Heart left ventricle (tissue), 16 donors: ENCODE measurements around the gene DGKB. TPM values are rescaled to one million over a fixed set of nuclear protein-coding genes. Genes with fewer than 3 reads are reported as not detected.

Experiments used
- ATAC-seq, 4 donors: fragments of 200-7000 bp; cut with Tn5 transposase; one replicate each; pipeline ENCODE4 v1.9.1; 2020 to 2022; ENCODE audit warnings: moderate library complexity in 4 of 4, mild to moderate bottlenecking in 3 of 4, moderate number of reproducible peaks in 1 of 4
- DNase-seq, 5 donors: peaks; one replicate each; pipeline ENCODE4 v3.0.0-alpha.2; 2020
- H3K27ac ChIP-seq, 12 donors: fragments of 200-600 bp; sonication (generic) in 4 of 12; one replicate each; pipeline versions ENCODE4 v1.5.0 to v1.8.0; 2016 to 2022; ENCODE audit warnings: mild to moderate bottlenecking in 2 of 12
- H3K27me3 ChIP-seq, 9 donors: fragments of 200-600 bp; sonication (generic) in 2 of 9; one replicate each; pipeline versions ENCODE4 v1.5.1 to v1.8.0; 2016 to 2022; ENCODE audit warnings: mild to moderate bottlenecking in 3 of 9
- H3K36me3 ChIP-seq, 9 donors: fragments of 200-600 bp; sonication (generic) in 2 of 9; one replicate each; pipeline versions ENCODE4 v1.5.0 to v1.8.0; 2018 to 2022; ENCODE audit warnings: mild to moderate bottlenecking in 2 of 9
- H3K4me1 ChIP-seq, 12 donors: fragments of 200-600 bp; sonication (generic) in 4 of 12; one replicate each; pipeline versions ENCODE4 v1.5.0 to v1.8.0; 2016 to 2022; ENCODE audit warnings: mild to moderate bottlenecking in 3 of 12
- H3K4me3 ChIP-seq, 12 donors: fragments of 200-600 bp; sonication (generic) in 4 of 12; one replicate each; pipeline versions ENCODE4 v1.5.0 to v1.8.0; 2017 to 2022; ENCODE audit warnings: mild to moderate bottlenecking in 9 of 12, moderate library complexity in 4 of 12
- H3K9me3 ChIP-seq, 12 donors: fragments of 200-600 bp; sonication (generic) in 4 of 12; one replicate each; pipeline versions ENCODE4 v1.5.0 to v1.8.0; 2016 to 2022; ENCODE audit warnings: mild to moderate bottlenecking in 1 of 12
- POLR2A ChIP-seq, 2 donors: fragments of 450-650 bp; IDR thresholded peaks; one replicate each; pipeline ENCODE4 v1.6.1; 2017; ENCODE audit warnings: antibody characterized with exemption in 2 of 2, mild to moderate bottlenecking in 2 of 2, moderate library complexity in 2 of 2
- WGBS, 4 donors: extraction: QIAGEN DNeasy Blood & Tissue Kit in 2 of 4; methylation state at CpG; one replicate each; pipeline versions ENCODE4 v1.1.5 to v1.1.7; 2013 to 2018; 5-methylcytosine and 5-hydroxymethylcytosine counted together
- intact Hi-C, 10 donors: fragments of 100-400 bp; cut with DNase I; formaldehyde crosslinking; loops; one replicate each; pipeline versions ENCODE4 v1.11.1 to v1.14.2; 2022
- polyA plus RNA-seq, 2 donors: library from polyadenylated mRNA; stranded (reverse); fragments of 200-250 nt; gene quantifications; one replicate each; pipeline ENCODE4 v1.2.3, GENCODE V29; 2013
- total RNA-seq, 9 donors: library from RNA; depleted of rRNA in 2 of 9; stranded (reverse); fragments of >200 nt in 2 of 9; fragmentation: NEBNext Ultra II Directional in 3 of 9; extraction: Animal tissue kit (Norgen Biotek cat#: 25700) in 3 of 9; gene quantifications; one replicate each; pipeline versions ENCODE4 v1.1.0 to v1.2.4, GENCODE V29; 2016 to 2023
- TF ChIP-seq, protein P1 (sequence below), 12 donors: fragments of 200-600 bp; sonication (generic) in 4 of 12; IDR thresholded peaks; one replicate each; pipeline versions ENCODE4 v1.5.0 to v1.8.0; 2018 to 2022; ENCODE audit warnings: antibody characterized with exemption in 12 of 12, mild to moderate bottlenecking in 5 of 12
- donor health status: ischemic (EF 13 %, LVEDD 7.1; RV severe dilation, severe dysfunction).
- donor health status: healthy with polysubstance abuse.
- donor health status: DM: no; HTN: yes; CAD: no.
- donor health status: DM: no; HTN: no; CAD: no.
- donor health status: ischemic (EF 25% LVEDD 6.9; RV normal size, moderate dysfunction).
- donor health status: ischemic (EF 25% LVEDD 5.7; RV mildly dilated, moderate dysfunction).
- donor health status: healthy.
- donor health status: DM: yes; HTN: yes; CAD: no.
- donor health status: ischemic (EF 35%, LVEDD 5.7; RV mildly dilated, moderate dysfunction).
- donor health status: nonischemic (EF 11% LVEDD 7.7; RV severe dilation, severe dysfunction).
- donor health status: DM: yes; HTN: yes; CAD: no.
- donor health status: PGD.
- donor health status: ischemic (EF 29% LVEDD 5.4; RV normal size, mild dysfunction).
- donor health status: nonischemic (EF 23%, LVEDD 6.1; RV moderate dilation, normal function).

DGKB gene
- total and polyA plus RNA-seq, 11 donors = 0.08 to 1.6 (median 0.47) TPM; not detected in 1

DNA sequence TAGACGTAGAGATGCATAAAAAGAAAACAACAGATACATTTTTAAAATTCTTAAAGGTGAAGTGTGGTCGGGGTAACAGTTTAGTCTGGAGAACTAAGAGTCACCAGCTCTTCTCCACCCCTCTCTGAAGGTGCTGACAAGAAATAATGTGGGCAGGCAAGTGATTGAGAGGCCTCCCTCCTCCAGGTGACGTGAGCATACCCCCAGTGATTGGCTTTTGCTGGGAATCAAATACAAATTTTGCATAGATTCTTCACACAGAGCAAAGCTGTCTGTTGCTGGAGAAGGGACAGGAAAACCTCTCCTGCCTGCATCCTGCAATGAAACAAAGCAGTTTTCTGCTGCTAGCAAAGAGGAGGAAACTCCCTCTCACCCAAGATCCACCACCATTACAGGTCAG lies 115.0 kb downstream of the DGKB start:
- TF ChIP-seq POLR2A (IDR thresholded peaks at IDR 0.05) = no peak
- TF ChIP-seq, protein P1, sequence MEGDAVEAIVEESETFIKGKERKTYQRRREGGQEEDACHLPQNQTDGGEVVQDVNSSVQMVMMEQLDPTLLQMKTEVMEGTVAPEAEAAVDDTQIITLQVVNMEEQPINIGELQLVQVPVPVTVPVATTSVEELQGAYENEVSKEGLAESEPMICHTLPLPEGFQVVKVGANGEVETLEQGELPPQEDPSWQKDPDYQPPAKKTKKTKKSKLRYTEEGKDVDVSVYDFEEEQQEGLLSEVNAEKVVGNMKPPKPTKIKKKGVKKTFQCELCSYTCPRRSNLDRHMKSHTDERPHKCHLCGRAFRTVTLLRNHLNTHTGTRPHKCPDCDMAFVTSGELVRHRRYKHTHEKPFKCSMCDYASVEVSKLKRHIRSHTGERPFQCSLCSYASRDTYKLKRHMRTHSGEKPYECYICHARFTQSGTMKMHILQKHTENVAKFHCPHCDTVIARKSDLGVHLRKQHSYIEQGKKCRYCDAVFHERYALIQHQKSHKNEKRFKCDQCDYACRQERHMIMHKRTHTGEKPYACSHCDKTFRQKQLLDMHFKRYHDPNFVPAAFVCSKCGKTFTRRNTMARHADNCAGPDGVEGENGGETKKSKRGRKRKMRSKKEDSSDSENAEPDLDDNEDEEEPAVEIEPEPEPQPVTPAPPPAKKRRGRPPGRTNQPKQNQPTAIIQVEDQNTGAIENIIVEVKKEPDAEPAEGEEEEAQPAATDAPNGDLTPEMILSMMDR (IDR thresholded peaks at IDR 0.05) = no peak
- ATAC-seq (no peak), DNase-seq (no peak)
- no peak overlapping the region for H3K27ac ChIP-seq
- no peaks in the 10 kb centered on the region for H3K36me3 ChIP-seq
- H3K9me3 ChIP-seq = peaks cover 0 to 7% (median 0%) of the 10 kb centered on the region in 12 donors
- H3K27me3 ChIP-seq = no peaks in the 10 kb centered on the region
- intact Hi-C loops = no loop called here
- H3K4me3 ChIP-seq = no peak overlapping the region
- WGBS, 4 donors = 54 to 63% (median 58%) methylated on average over 3 of the region's 3 CpGs
- no peaks in the 10 kb centered on the region for H3K4me1 ChIP-seq

DNA sequence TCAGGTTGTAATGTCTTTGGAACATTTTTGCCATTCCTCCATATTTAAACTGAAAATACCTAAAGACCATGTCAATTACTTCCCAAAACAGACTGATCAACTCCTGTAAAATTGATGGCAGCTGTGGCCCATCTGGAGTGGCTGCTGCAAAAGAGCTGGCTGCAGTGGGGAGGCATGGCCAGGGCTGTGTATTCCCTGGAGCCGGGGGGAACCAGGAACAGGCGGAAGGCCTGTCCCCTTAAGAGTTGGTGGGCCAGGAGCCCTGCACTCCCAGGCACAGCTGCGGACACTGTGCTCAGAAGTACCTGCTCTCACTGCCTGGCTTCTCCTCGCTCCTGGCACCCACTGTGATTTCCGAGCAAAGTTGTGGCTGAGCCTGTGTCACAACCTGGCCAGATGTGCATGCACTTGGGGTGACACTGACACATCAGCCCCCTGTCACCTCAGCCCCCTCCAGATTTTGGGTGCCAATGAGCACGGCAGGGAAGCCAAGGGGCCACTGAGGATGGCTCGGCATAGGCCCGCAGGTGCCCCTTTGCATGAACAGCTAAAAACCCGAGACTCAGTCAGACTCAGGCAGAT lies 116.1 kb downstream of the DGKB start:
- Histone ChIP-seq H3K27ac (no peak overlapping the region), H3K9me3 (peaks cover 0 to 6% (median 0%) of the 10 kb centered on the region in 12 donors), H3K4me1 (no peaks in the 10 kb centered on the region), H3K4me3 (no peak overlapping the region), H3K36me3 (no peaks in the 10 kb centered on the region), H3K27me3 (no peaks in the 10 kb centered on the region)
- ATAC-seq = no peak
- peak in 1 of 5 donors; percentile 21 for DNase-seq
- TF ChIP-seq, protein P1 (IDR thresholded peaks at IDR 0.05) = no peak
- no peak for TF ChIP-seq POLR2A (IDR thresholded peaks at IDR 0.05)
- intact Hi-C loops = no loop called here
- 82 to 91% (median 87%) methylated on average over 4 to 9 of the region's 9 CpGs for WGBS, 4 donors

DNA sequence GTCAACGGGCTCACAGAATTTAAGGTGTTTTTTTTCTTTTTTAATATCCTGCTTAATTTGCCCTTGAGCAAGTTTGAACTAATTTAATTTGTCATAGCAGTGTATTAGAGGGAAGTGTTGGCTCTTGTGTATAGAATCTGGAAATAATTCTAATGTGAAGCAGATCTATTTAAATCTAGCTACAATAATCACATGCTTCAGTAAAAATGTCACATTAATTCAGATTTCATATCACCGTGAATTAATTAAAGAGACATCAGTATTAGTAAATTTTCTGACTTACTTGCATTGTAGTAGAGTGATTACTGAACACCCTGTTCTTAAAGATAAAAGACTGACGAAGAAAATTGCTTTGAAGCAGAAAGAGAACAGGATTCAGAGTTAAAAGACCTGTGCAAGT lies 124.7 kb downstream of the DGKB start:
- H3K4me1 ChIP-seq = no peaks in the 10 kb centered on the region
- WGBS, 4 donors = 91 to 96% (median 94%) methylated on average over 3 of the region's 3 CpGs
- no peak for DNase-seq
- TF ChIP-seq, protein P1 (IDR thresholded peaks at IDR 0.05) = no peak
- no peak for TF ChIP-seq POLR2A (IDR thresholded peaks at IDR 0.05)
- H3K9me3 ChIP-seq = peaks cover 0 to 15% (median 0%) of the 10 kb centered on the region in 12 donors
- intact Hi-C loops = no loop called here
- H3K36me3 ChIP-seq = no peaks in the 10 kb centered on the region
- ATAC-seq = no peak
- no peak overlapping the region for H3K4me3 ChIP-seq
- no peaks in the 10 kb centered on the region for H3K27me3 ChIP-seq
- H3K27ac ChIP-seq = no peak overlapping the region

DNA sequence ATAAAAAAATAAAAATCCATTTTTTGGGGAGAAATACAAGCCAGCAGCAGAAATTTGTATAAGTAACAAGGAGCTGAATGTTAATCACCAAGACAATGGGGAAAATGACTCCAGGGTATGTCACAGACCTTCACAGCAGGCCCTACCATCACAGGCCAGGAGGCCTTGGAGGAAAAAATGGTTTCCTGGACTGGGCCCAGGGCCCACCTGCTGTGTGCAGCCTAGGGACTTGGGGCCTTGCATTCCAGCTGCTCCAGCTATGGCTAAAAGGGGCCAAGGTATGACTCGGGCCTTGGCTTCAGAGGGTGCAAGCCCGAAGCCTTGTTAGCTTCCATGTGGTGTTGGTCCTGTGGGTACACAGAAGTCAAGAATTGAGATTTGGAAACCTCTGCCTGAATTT lies 126.3 kb downstream of the DGKB start:
- Histone ChIP-seq H3K9me3 (peaks cover 0 to 15% (median 0%) of the 10 kb centered on the region in 12 donors), H3K36me3 (no peaks in the 10 kb centered on the region), H3K4me1 (no peaks in the 10 kb centered on the region), H3K27ac (no peak overlapping the region), H3K27me3 (no peaks in the 10 kb centered on the region), H3K4me3 (no peak overlapping the region)
- TF ChIP-seq, protein P1 (IDR thresholded peaks at IDR 0.05) = no peak
- no peak for TF ChIP-seq POLR2A (IDR thresholded peaks at IDR 0.05)
- 65 to 93% (median 79%) methylated on average over 2 of the region's 2 CpGs for WGBS, 4 donors
- intact Hi-C loops = no loop called here
- no peak for ATAC-seq
- no peak for DNase-seq
